ENCODE results near the gene FUT1. TPM values are rescaled to one million over a fixed set of nuclear protein-coding genes. Genes with fewer than 3 reads are reported as not detected.
A peak's percentile ranks its signal among the peaks of the same experiment; 100 is the strongest.

The FUT1 gene
- total RNA-seq, 1 experiment from 2014 or later, result 11.5 TPM

DNA sequence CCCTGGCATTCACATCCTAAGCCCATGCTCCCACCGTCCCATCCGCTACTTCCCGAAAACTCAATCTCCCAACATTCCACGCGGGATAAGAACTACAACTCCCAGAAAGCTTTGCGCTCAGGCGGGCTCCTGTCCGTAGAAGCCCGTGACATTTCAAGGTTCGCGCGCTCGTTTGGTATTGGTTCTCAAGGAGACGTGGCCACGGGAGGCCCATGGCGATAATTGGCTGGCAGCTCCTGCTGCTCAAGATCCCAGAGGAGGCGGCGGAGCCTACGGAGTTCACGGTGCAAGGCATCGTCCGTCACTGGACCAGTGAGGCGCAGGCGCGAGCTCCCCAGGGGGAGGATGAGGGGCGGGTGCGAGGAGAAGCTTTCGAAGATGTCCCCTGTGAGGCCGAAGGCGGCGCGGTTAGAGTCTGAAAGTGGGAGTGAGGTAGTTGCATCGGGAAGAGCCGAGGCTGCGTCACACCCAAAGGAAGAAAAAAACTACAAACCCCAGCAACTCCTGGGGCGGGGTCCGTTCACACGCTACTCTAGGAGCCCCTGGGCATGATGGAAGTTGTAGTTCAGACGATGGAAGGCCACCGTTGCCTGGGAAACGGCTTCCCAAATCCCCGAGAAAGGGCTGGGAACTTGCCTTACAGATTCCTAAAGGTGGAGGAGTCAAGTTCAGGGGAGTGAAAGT, 31.7 kb downstream of the FUT1 start (continued):
- no peak for TF ChIP-seq JAZF1 (CRISPR knock-in tag; IDR thresholded peaks at IDR 0.05)
- TF ChIP-seq, protein P1, sequence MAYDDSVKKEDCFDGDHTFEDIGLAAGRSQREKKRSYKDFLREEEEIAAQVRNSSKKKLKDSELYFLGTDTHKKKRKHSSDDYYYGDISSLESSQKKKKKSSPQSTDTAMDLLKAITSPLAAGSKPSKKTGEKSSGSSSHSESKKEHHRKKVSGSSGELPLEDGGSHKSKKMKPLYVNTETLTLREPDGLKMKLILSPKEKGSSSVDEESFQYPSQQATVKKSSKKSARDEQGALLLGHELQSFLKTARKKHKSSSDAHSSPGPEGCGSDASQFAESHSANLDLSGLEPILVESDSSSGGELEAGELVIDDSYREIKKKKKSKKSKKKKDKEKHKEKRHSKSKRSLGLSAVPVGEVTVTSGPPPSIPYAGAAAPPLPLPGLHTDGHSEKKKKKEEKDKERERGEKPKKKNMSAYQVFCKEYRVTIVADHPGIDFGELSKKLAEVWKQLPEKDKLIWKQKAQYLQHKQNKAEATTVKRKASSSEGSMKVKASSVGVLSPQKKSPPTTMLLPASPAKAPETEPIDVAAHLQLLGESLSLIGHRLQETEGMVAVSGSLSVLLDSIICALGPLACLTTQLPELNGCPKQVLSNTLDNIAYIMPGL (CRISPR knock-in tag; IDR thresholded peaks at IDR 0.05), result no peak
- TF ChIP-seq, protein P2, sequence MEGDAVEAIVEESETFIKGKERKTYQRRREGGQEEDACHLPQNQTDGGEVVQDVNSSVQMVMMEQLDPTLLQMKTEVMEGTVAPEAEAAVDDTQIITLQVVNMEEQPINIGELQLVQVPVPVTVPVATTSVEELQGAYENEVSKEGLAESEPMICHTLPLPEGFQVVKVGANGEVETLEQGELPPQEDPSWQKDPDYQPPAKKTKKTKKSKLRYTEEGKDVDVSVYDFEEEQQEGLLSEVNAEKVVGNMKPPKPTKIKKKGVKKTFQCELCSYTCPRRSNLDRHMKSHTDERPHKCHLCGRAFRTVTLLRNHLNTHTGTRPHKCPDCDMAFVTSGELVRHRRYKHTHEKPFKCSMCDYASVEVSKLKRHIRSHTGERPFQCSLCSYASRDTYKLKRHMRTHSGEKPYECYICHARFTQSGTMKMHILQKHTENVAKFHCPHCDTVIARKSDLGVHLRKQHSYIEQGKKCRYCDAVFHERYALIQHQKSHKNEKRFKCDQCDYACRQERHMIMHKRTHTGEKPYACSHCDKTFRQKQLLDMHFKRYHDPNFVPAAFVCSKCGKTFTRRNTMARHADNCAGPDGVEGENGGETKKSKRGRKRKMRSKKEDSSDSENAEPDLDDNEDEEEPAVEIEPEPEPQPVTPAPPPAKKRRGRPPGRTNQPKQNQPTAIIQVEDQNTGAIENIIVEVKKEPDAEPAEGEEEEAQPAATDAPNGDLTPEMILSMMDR (IDR thresholded peaks at IDR 0.05), result no peak
- TF ChIP-seq, protein P3, sequence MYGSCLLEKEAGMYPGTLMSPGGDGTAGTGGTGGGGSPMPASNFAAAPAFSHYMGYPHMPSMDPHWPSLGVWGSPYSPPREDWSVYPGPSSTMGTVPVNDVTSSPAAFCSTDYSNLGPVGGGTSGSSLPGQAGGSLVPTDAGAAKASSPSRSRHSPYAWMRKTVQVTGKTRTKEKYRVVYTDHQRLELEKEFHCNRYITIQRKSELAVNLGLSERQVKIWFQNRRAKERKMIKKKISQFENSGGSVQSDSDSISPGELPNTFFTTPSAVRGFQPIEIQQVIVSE (CRISPR knock-in tag; IDR thresholded peaks at IDR 0.05; ENCODE audit: borderline replicate concordance), result no peak
- TF ChIP-seq CREM (CRISPR knock-in tag; IDR thresholded peaks at IDR 0.05), result no peak
- TF ChIP-seq GABPB1 (CRISPR knock-in tag; IDR thresholded peaks at IDR 0.05), result peak; percentile 12; the same call in 1 of the 2 replicates
- TF ChIP-seq TEAD1 (CRISPR knock-in tag; IDR thresholded peaks at IDR 0.05), result 0 out of 2 replicates have a peak, but pooled peaks have one; percentile 37
- no peak for TF ChIP-seq TEAD4 (CRISPR knock-in tag; IDR thresholded peaks at IDR 0.05)
- no peak for TF ChIP-seq NR1H2 (CRISPR knock-in tag; IDR thresholded peaks at IDR 0.05)
- no peak for TF ChIP-seq RELA (CRISPR knock-in tag; IDR thresholded peaks at IDR 0.05; ENCODE audit: borderline replicate concordance)
- no peak for TF ChIP-seq NFATC4 (CRISPR knock-in tag; IDR thresholded peaks at IDR 0.05)
- TF ChIP-seq, protein P4, sequence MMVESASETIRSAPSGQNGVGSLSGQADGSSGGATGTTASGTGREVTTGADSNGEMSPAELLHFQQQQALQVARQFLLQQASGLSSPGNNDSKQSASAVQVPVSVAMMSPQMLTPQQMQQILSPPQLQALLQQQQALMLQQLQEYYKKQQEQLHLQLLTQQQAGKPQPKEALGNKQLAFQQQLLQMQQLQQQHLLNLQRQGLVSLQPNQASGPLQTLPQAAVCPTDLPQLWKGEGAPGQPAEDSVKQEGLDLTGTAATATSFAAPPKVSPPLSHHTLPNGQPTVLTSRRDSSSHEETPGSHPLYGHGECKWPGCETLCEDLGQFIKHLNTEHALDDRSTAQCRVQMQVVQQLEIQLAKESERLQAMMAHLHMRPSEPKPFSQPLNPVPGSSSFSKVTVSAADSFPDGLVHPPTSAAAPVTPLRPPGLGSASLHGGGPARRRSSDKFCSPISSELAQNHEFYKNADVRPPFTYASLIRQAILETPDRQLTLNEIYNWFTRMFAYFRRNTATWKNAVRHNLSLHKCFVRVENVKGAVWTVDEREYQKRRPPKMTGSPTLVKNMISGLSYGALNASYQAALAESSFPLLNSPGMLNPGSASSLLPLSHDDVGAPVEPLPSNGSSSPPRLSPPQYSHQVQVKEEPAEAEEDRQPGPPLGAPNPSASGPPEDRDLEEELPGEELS (CRISPR knock-in tag; IDR thresholded peaks at IDR 0.05), result no peak; the same call in 1 of the 2 replicates
- TF ChIP-seq, protein P5, sequence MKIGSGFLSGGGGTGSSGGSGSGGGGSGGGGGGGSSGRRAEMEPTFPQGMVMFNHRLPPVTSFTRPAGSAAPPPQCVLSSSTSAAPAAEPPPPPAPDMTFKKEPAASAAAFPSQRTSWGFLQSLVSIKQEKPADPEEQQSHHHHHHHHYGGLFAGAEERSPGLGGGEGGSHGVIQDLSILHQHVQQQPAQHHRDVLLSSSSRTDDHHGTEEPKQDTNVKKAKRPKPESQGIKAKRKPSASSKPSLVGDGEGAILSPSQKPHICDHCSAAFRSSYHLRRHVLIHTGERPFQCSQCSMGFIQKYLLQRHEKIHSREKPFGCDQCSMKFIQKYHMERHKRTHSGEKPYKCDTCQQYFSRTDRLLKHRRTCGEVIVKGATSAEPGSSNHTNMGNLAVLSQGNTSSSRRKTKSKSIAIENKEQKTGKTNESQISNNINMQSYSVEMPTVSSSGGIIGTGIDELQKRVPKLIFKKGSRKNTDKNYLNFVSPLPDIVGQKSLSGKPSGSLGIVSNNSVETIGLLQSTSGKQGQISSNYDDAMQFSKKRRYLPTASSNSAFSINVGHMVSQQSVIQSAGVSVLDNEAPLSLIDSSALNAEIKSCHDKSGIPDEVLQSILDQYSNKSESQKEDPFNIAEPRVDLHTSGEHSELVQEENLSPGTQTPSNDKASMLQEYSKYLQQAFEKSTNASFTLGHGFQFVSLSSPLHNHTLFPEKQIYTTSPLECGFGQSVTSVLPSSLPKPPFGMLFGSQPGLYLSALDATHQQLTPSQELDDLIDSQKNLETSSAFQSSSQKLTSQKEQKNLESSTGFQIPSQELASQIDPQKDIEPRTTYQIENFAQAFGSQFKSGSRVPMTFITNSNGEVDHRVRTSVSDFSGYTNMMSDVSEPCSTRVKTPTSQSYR (CRISPR knock-in tag; IDR thresholded peaks at IDR 0.05), result no peak
- TF ChIP-seq ZNF423 (CRISPR knock-in tag; IDR thresholded peaks at IDR 0.05), result no peak
- no peak for TF ChIP-seq ZNF317 (CRISPR knock-in tag; IDR thresholded peaks at IDR 0.05; ENCODE audit: borderline replicate concordance, low read depth)
- no peak for TF ChIP-seq ZNF416 (CRISPR knock-in tag; IDR thresholded peaks at IDR 0.05)

DNA sequence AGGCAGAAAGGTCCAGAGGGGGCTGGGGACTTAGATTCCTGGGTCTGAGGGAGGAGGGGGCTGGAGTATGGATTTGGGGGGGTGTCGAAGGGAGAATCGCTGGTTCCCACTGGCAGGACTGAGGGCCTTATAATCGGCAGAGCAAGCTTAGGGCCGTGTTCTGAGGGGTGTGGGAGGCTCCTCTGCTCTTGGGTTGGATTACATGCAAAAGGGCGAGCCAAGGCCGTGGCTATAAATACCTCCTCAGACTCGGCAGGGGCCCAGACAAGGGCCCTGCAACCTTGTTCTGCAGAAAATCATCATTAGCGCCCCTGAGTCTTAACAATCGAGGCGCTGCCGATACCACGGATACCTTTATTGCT, 32.2 kb downstream of the FUT1 start:
- ATAC-seq (no peak), DNase-seq (ENCODE audit: low spot score) (no peak)
- Mint-ChIP-seq H3K36me3 (no peaks in the 10 kb centered on the region; the same call in 1 of the 2 replicates), H3K4me1 (peaks cover 33% of the 10 kb centered on the region), H3K27ac (no peak overlapping the region), H3K9me3 (no peaks in the 10 kb centered on the region; the same call in 1 of the 2 replicates), H3K27me3 (ENCODE audit: low read depth) (no peaks in the 10 kb centered on the region), H3K4me3 (peak overlapping the region; percentile 97)
- ChIA-PET CTCF (interaction anchor here (0.7 to 1.5 kb wide), 8 partner anchors 8 to 122 kb away, joined by 3 to 16 read pairs (median 4); no protein-coding TSS in a partner anchor), POLR2A (interaction anchor here (0.9 to 1.0 kb wide), 2 partner anchors 19 to 45 kb away, joined by 3 to 4 read pairs; no protein-coding TSS in a partner anchor)
- TF ChIP-seq, protein P3 (CRISPR knock-in tag; IDR thresholded peaks at IDR 0.05; ENCODE audit: borderline replicate concordance), result no peak
- TF ChIP-seq JAZF1 (CRISPR knock-in tag; IDR thresholded peaks at IDR 0.05), result no peak
- TF ChIP-seq ZNF317 (CRISPR knock-in tag; IDR thresholded peaks at IDR 0.05; ENCODE audit: borderline replicate concordance, low read depth), result no peak
- TF ChIP-seq CREB1 (CRISPR knock-in tag; IDR thresholded peaks at IDR 0.05), result no peak
- no peak for TF ChIP-seq PRRX2 (CRISPR knock-in tag; IDR thresholded peaks at IDR 0.05)
- TF ChIP-seq, protein P6, sequence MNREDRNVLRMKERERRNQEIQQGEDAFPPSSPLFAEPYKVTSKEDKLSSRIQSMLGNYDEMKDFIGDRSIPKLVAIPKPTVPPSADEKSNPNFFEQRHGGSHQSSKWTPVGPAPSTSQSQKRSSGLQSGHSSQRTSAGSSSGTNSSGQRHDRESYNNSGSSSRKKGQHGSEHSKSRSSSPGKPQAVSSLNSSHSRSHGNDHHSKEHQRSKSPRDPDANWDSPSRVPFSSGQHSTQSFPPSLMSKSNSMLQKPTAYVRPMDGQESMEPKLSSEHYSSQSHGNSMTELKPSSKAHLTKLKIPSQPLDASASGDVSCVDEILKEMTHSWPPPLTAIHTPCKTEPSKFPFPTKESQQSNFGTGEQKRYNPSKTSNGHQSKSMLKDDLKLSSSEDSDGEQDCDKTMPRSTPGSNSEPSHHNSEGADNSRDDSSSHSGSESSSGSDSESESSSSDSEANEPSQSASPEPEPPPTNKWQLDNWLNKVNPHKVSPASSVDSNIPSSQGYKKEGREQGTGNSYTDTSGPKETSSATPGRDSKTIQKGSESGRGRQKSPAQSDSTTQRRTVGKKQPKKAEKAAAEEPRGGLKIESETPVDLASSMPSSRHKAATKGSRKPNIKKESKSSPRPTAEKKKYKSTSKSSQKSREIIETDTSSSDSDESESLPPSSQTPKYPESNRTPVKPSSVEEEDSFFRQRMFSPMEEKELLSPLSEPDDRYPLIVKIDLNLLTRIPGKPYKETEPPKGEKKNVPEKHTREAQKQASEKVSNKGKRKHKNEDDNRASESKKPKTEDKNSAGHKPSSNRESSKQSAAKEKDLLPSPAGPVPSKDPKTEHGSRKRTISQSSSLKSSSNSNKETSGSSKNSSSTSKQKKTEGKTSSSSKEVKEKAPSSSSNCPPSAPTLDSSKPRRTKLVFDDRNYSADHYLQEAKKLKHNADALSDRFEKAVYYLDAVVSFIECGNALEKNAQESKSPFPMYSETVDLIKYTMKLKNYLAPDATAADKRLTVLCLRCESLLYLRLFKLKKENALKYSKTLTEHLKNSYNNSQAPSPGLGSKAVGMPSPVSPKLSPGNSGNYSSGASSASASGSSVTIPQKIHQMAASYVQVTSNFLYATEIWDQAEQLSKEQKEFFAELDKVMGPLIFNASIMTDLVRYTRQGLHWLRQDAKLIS (CRISPR knock-in tag; IDR thresholded peaks at IDR 0.05; ENCODE audit: borderline replicate concordance), result no peak
- TF ChIP-seq ELF4 (CRISPR knock-in tag; IDR thresholded peaks at IDR 0.05; ENCODE audit: low read depth), result no peak
- TF ChIP-seq, protein P7, sequence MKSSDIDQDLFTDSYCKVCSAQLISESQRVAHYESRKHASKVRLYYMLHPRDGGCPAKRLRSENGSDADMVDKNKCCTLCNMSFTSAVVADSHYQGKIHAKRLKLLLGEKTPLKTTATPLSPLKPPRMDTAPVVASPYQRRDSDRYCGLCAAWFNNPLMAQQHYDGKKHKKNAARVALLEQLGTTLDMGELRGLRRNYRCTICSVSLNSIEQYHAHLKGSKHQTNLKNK (CRISPR knock-in tag; IDR thresholded peaks at IDR 0.05), result no peak
